HG03558 (cell line): ENCODE data around the gene INSRR.

Experiments
- ATAC-seq: cut with Tn5 transposase; IDR thresholded peaks from one replicate; pipeline ENCODE4 v1.9.1; 2021; ENCODE audit warnings: moderate number of reproducible peaks; ENCODE audit not compliant: unreplicated experiment; ENCODE audit errors: extremely low read depth

The INSRR gene

DNA sequence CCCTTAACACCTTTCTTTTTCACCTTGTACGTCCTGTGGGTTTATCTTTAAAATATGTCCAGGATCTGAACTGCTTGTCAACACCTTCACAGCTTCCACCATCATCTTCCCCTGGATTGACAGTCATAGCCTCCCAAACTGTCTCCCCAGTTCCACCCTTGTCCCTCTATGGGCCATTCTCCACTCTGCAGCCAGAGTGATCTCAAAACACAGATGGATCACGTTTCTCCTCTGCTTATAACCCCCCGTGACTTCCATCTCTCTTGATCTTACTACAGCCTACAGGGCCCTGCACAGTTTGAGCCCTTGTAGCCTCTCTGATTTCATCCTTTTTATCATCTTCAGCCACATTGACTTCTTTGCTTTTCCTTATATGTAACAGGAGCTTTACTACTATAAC lies 4.3 kb downstream of the INSRR start:
- ATAC-seq: no peak

DNA sequence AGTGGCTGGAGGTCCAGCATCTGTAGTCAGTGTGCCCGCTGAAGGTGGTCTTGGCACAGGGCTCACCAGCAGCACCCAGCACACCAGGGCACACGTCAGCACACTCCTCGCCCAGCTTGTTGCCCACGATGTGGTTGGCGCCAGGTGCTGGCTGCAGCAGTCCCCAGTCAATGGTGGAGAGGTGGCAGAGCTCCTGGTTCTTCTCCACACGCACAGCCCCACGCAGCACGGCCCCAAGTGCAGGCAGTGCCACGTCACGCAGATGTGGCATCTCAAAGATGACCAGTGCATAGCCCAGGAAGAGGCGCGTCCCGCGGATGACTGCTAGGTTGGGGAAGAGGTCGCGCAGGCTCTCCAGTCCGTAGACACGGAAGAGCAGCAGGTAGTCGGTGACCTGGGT lies 5.2 kb downstream of the INSRR start:
- ATAC-seq: no peak

DNA sequence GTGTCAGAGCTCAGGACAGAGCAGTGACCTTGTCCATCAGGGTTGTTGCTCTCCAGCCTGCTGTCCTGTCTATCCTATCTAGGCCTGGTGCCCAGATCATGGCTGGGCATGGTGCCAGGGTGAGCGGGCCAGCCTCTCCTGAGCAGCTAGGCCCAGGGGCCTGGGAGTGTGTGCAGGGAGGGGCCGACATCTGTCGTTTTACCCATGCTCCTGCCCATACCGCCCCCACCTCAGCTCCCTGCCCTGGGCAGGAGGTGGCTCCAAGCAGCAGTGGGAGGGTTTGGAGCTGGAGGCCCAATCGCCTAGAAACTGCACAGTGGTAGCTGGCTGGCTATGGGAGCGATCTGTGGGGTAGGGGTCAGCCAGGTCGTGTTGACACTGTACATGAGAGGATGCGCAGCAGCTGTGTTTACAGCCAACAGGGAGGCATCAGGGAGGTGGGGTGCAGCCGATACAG lies 6.5 kb downstream of the INSRR start:
- no peak for ATAC-seq

DNA sequence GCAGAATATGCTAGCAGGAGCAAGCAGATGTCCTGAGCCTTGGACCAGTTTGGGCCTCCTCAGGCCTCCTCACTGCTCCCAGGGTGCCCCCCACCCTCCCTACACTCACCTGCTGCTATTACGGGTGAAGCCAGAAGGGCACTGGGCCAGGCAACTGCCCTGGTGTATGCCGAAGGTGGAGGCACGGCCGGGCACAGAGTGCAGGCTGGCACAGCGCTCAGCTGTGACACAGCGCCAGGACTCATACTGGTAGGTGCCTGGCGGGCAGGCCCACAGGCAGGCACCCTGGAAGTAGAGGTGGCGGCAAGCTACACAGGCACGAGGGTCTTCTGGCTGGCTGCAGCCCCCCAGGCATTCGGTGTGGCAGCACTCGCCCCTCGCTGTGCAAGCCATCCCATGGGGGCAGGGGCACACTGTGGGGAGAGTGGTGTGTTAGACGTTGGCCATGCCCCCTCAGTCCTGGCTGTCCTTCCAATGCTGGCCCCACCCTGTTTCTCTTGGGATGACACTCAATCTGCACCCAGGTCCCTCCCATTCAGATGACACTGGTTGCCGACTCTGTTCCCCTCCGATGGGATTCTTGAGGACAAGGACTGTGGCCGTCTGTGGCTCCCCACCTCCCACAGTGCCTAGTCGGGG lies 7.0 kb downstream of the INSRR start:
- ATAC-seq: no peak

DNA sequence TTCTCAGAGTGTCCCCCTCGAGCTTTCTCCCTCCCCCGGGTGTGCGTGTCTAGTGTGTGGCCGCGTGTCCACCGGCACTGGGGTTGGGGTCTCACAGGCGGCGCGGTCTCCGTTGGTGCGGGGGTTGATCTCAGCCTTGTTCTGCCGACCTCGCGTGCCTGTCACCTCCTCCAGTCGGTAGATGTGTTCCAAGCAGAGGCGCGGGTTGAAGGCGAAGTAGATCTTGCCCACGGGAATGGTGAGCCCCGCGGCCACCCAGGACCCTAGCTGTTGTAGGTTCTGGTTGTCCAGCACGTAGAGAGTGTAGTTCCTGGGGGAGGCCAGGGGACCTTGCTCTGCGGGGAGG lies 9.8 kb downstream of the INSRR start:
- ATAC-seq: no peak

DNA sequence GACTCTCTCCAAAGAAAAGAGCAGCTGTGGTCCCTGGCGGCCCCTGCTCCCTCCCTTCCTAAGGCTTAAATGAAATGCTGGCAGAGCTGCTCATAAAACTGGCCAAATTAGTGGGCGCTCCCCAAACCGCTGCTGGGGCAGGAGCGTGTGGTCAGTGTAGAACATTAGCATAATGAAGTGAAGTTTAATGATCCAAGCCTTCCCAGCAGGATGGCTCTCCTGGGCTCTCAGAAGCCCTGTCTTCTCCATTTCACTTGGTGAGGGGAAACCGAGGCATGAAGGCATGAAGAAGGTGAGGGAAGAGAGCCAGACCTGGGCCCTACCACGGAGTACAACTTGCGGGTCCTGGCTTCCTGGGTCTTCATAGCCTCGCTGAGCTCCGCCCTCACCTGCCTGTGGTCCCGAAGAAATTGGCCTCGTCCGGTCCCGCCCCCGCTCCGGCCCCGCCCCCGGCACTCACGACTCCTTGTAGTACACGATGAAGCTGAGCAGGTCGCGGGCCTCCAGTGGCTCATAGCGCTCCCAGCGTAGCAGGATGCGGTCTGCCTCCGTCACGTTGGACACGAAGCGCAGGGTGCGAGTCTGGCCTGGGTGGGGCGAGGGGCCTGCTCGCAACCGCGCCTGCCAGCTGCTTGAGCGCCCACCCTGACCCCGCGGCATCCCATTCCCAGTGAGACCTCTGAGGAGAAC lies 10.3 kb downstream of the INSRR start:
- no peak for ATAC-seq

DNA sequence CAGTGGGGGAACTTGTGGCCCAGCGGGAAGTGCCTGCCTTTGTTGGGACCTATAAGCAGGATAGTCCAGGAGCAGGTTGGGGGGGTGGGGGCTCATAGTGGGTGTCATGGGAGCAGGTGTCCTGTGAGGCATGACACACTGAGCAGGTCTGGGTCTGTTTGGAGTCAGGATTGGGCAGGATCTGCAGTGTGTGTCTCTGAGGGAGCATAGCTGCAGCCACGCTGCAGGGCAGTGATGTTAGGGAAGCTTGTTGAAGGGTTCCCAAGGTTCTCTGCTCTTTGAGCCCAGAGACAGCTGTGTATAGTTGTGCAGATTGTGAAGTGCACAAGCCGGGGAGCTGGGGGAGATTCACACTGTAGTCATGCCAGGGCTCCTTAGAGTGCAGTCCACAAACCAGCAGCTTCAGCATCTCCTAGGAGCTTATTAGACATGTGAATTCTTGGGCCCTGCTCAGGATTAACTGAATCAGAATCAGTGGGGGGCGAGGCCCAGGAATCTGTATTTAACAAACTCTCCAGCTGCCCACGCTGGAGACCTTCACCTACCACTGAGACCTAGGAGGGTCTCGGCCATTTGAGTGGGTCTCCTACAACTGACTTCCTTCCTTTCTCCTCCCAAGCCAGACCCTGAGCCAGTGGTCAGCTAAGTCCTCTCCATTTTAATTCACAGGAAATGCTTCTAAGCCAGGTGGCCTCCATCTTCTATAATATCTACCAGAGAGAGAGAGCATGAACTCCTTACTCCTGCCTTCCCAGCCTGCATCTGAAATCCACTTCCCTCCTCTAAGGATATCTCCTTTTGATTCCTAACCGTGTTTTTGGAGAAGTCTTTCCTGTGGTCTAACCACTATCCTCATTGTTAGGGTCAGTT lies 11.1 kb downstream of the INSRR start:
- no peak for ATAC-seq

DNA sequence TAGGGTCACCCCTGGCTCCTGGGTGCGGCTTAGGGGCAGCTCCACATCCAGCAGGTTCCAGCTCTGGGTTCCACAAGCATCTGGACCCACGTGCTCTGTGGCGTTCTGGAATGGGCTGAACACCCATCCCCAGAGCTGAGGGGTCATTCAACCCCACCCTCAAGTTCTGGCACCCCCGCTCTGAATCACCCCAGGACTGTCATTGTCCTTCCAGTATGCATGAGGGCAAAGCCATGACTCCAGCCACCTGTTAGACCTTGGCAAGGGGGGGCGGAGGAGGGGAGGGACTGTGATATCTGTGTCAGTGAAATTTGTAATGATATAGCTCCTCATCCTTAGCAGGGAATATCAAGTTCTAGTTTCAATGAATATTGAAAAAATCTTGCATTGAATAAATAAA lies 12.3 kb downstream of the INSRR start:
- ATAC-seq: no peak

DNA sequence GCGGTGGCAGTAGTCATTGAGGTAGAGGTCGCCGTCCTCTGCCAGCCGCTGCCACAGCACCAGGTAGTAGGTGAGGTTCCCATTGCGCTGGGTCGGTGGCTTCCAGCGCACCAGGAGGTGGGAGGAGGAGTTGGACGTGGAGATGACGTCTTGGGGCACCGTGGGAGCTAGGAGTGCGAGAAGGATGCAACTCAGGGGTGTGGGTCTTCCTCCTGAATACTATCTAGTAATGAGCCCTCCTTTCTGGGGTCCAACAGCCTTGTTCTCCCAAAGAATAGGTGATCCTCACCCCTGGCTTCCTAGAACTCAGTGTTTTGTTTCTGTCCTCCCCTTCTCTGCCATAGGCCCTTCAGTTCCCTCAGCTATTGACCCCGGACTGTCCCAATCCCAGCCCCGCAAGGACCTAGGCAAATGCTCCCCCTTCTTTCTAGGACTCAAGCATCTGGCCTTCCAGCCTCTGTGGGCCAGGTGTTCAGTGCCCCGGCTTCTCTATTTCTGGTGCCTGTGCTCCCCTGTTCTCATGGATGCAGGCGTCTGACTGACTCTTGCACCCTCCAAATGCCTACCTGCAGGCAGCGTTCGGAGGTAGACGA lies 12.9 kb downstream of the INSRR start:
- no peak for ATAC-seq

DNA sequence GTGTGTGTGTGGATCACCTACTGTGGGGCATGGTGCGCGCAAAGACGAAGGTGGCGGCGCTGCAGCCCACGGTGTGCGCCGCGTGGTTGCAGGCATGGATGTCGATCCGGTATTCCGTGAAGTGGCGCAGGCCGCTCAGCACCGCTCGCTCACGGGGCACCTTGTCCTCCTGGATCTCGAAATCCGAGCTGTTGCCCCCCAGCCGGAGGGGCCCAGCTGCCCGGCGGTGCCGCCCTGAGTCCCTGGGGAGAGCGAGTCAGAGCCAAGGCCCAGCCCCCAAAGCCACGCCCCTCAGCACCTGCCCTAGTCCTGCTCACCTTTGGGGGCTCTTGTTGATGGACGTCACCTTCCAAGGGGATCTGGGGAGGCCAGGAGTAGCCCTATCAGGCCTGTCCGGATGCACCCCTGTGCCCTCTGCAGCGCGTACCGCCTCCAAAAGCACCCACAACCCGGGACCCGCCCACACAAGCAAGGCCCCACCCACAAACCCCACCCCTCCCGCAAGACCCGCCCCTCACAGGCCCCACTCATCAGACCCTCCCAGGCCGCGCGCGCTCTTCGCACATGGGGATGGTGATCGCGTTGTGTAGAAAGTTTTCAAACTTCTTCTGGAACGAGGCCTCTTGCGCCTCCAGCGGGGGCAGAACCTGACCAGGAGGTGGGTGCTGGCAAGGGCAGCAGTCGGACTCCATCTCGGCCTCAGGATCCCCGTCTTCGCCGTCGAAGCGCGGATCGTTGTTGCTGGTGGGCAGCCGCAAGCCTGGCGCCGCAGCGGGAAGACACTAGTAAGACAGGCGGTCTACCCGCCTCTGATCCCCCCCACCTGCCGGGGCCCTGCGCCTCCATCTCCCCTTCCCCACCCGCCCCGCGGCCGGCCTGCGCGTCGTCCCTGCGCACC lies 13.6 kb downstream of the INSRR start:
- no peak for ATAC-seq

DNA sequence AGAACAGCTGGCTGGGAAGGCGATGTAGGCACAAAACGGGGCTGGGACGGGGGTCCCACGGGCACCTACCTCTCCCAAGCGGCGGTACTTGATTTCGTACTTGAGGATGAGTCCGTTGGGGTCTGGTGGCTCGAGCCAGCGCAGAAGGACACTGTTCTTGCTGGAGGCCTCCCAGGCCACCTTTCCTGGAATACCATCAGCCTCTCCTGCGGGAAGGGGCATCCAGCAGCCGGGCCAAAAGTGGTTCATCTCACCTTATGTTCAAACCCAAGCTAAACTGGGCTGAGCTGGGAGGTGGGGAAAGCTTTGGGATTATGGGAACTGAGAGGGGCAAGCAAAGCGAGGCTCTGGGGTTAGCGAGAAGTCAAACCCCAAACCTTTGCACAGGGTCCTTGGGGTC lies 14.3 kb downstream of the INSRR start:
- ATAC-seq: no peak

DNA sequence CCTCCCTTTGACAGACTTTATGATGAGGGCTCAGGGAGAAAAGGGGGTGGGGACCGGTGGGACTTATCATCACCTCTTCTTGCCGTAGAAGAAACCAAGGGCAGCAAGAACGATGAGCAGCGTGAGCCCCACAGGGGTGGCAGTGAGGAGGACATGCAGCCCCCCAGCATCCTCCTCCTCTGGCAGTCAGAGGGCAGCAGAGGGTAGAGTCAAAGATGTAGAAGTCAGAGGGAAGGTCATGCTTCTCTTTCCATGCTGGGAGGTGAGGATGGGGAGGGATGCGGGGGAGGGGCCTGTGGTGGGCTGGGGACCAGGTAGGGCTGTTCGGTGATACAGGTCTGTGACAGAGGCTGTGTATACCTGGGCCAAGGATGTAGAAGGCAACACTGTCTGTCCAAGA lies 14.8 kb downstream of the INSRR start:
- ATAC-seq: no peak

DNA sequence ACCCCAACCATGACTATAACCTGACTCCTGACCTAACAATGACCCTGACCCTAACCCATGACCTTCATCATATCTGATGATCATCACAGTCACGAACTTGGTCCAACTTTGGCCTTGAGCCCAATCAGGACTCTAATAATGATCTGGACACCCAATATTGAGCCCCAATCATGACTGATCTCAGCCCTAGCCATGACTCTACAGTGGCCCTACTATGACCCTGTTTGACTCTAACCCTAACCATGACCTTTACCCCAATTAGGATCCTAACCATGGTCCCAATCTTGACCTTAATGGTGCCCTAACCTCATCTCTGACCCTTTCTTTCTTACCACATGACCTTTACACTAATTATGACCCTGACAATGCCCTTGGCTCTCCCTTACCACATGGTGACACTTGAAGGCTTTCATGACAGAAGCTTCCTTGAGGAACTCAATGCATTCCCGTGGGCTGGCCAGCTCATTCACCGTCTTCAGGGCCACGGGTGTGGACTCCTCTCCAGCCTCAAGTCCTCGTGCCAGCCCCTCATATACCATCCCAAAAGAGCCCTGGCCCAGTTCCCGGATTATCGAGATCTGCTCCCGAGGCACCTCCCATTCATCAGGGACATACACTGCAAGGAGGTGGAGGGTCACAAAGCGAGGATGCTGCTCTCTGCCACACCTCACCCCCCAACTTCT lies 16.2 kb downstream of the INSRR start:
- ATAC-seq: no peak

DNA sequence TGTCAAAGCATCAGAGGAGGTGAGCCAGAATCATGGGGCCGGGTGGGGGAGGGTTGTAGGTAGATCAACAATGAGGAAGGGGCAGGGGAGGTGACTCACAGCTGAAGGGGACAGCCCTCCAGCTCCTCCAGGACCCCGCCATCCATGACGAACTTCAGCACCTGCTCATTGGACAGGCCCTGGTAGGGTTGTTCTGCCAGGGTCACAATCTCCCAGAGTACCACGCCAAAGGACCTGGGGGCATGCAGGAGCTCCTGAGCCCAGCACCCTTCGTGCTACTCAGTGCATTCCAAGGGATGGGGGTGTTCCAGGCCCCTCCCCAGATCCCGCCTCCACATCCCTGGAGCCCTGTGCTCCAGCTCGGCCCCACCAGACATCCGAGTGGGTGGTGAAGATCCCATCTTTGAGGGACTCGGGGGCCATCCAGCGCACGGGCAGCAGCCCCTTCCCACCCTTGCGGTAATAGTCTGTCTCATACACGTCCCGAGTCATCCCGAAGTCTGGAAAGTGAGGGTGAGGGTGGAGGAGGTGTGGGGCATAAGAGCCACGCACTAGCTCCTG lies 17.5 kb downstream of the INSRR start:
- ATAC-seq: no peak

DNA sequence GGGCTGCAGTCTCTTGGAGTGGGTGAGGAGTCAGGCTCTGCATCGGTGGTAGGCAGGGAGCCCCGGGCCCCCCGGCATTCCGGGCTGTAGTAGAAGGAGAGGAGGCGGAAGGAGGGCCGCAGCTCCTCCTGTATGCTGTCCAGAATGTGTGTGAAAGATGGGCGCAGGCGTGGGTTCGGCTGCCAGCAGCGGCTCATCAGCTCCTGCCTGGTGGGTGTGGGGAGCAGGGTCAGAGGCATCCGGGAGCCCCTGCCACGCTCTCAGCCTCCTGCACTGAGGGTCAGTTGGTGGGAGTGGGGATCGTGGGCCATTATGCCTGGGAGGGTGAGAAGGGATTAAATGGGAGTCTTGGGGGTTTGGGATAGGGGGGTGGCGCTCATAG lies 18.0 kb downstream of the INSRR start:
- no peak for ATAC-seq

DNA sequence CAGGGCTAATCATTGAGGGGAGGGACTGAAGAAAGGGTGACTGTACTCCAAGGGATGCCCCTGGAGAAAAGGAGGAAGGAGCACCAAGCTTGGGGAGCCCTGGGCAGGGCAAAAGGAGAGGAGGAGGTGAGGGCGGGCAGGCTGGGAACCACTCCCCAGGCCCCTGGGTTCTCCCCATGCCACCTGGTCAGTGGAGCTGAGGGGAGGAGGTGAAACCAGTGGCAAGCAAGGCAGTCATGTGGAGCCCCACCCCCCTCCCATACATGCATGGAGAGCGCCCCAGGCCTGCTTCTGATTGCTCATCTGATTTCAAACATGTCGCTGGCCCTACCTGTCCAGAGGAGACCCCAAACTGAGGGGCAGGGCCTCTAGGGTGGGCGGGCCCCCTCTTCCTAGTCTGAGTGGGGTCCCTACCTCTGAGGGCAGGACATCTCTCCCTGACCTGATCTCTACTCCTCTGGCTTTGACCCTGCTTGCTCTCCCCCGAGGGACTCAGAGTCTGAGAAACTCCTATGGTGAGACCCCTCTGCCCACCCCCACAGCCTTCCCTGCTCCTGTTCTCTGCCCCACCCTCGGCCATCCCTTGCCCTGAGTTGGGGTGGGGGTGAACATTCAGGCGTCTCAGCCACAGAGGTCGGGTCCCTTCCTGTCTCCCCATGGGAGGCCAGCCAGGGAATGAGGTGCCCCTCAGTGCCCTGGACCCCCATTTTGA lies 18.6 kb downstream of the INSRR start:
- ATAC-seq: no peak

DNA sequence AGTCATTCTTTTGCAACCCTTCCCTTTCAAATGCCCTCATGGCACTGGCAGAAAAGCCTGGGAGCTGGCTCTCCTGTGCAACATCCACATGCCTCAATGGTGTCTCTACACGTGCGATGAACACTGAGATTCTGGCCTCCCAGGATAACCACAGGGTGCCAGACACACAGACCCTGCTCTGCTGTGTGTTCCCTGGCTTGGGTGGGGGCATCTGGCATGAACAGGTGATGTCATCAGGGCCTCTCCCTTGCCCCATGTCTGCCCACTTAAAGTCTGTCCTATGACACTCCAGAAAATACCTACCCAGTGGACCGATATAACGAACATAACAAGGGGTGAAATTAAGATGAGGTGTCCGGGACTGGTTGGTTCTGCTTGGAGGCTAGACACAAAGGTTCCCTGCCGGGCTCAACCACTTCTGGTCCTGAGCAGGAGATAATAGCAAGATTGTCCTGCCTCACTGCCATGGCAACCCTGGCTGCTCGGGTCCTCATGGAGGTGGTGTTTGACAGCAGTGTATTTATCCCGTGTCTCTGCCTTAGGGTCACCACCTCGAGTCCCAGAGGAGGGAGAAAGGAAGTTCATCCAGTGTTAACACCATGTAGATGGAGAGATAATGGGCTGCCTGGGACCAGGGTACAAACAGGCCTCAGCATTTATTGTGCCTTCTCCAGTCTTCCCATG lies 19.3 kb downstream of the INSRR start:
- no peak for ATAC-seq

DNA sequence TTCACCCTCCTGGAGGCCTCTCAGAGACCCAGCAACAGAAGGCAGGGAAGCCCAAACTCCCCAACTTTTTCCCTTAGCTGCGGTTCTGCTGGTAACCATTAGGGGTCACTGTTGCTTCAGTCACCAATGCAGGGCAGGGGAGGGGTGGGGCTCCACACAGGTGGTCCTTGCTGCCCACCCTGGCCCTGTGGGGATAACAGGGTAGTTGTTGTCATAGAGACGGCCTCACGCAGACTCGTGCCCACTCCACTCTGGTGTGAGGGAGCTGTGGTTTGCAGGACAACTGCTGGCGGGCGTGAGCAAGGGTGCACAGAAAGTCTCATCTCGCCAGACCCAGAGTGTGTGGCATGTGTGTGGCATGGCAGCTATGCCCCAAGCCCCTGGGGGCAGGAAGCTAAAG lies 19.9 kb downstream of the INSRR start:
- ATAC-seq: no peak
